ENCODE results near the gene METTL9.

- TF ChIP-seq CTCF (IDR thresholded peaks at IDR 0.05; ENCODE audit: low read depth, low read length), result no peak
- TF ChIP-seq EZH2phosphoT487 (IDR thresholded peaks at IDR 0.05; ENCODE audit: low read depth), result no peak
These were observed 33.9 kb upstream of the METTL9 start for GRCh38 chr16:21565507-21565860.
